Glomerular visceral epithelial cell (primary cell): ENCODE measurements around the gene KATNB1.

Experiments used
- DNase-seq: peaks from one replicate; pipeline ENCODE4 v3.0.0-alpha.2; 2016; ENCODE audit errors: extremely low spot score

KATNB1 gene

GRCh38 chr16:57756424-57757325, 21.1 kb downstream of the KATNB1 start:
- no peak for DNase-seq

GRCh38 chr16:57757326-57757786, 21.8 kb downstream of the KATNB1 start:
- peak; percentile 79 for DNase-seq

- no peak for DNase-seq
Measured at GRCh38 chr16:57757883-57758282, 22.3 kb downstream of the KATNB1 start.

GRCh38 chr16:57758331-57759117, 23.0 kb downstream of the KATNB1 start:
- DNase-seq = no peak

DNA sequence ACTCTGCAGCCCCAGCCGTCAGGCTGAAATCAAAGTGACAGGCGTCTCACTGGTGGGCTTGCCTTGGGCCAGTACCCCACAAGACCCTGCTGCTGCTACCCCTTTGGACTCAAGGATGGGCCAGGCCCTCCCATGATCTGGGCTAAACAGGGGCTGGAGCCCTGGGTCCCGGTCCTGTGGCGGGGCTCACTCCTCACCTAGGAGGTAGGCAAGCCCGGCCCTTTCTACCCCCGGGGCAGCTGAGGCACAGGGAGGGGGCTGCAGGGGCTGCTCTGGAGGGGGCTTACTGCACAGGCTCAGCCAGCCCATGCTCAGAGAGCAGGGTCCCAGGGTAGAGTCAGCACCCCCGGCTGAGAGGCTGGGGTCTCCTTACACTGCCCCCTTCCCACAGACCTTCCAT, 23.6 kb downstream of the KATNB1 start:
- no peak for DNase-seq

DNA sequence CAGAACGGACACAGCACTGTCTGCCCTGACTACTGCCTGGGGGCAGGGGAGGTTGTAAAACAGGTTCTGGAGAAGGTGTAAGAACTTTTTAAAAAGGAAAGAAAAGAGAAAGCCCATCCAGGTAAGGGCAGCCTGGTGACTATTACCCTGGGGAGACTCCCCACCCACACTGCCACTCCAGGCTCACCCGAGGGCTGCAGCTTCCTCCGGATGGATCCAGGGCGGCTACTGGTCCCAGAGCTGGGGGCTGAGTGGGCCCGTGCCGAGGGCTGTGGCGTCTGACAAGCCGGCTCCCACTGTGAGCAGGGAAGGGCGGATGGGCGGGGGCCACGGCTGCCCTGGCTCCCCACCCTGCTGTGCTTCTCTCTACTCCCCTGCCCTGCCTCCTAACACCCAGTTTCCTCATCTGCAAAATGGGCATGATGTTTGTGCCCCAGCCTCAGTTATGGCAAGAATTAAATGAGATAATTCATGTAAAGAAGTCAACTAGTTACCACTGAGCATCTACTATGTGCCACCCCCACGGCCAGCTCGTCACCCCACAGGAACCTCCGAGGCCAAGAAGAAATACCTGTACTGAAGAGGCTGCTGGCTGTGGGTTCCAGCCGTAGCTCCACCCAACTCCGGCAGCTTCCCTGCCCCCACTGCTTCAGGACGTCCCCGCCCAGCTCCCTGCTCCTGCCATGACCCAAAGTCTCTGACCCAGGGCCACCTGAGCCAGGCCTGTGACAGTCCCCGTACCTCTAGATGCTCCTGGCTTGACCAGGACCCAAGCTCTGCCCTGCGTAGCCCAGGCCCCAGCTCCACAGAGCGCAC, 24.2 kb downstream of the KATNB1 start:
- no peak for DNase-seq

DNA sequence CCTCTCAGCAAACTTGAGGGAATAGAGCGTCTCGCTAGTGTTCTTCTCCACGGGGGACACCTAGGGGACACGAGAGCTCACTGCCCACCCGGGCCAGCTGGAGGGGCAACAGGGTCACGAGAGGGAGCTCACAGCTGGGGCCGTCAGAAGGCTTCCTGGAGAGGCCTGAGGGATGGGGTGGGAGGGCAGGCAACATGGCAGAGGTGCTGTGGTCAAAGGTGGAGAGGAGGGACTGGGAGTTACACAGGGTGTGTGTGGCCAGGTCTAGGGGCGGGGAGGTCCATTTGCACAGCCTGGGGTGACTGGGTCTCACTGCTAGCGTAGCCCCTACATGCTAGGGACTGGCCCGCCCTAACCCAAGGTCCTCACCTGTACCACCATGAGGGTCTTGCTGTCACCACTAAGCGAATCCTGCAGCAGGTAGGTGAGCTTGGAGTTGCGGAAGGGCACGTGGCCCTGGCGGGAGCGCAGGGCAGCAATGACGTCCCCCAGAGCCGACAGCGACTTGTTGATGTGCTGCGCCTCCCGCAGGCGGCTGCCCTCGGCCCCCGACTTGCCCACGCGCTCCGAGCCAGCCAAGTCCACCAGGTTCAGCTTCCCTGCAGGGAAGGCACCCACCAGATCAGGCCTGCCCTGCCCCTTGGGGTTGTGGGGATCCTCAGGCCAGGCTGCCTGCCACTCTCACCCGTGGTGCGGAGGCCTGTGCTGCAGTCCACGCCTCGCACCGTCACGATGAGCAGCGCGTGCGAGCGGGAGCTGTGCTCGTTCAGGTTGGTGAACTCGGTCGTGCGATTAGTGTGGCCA, 25.0 kb downstream of the KATNB1 start:
- no peak for DNase-seq

DNA sequence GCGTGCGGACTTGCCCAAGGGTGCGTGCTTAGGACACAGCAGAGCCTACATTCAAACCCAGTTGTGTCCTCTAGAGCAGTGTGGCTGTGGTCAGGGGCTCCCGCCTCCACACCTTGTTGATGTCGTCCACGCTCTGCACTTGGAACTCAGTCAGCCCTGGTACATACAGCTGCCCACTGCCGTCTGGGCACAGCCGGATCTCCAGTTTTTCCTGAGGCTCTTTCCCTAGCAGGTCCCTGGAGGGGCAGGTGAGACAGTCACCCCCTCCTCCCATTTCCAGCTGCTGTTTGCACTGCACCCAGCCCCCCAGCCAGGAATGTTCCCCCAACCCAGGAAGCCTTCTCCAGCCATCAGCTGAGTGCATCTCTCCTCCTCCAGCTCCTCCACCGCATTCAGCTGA, 25.7 kb downstream of the KATNB1 start:
- DNase-seq = no peak

DNA sequence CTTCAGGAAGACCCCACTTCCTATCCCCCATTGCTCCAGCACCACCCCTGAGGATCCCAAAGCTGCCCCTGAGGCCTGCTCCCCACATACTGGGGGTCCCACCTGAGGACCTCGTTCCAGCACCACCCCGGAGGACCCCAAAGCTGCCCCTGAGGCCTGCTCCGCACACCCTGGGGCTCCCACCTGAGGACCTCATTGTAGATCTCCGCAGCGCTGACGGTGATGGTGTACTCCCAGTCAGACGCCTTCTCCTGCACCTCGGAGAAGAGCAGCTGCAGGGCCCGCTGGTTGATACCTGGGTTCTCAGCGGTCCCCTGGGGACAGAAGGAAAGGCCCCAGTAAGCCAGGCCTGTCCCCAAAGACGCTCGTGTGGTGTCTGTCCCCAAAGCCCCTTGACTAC, 26.4 kb downstream of the KATNB1 start:
- no peak for DNase-seq

- no peak for DNase-seq
Measured at GRCh38 chr16:57762365-57763040, 26.9 kb downstream of the KATNB1 start.

DNA sequence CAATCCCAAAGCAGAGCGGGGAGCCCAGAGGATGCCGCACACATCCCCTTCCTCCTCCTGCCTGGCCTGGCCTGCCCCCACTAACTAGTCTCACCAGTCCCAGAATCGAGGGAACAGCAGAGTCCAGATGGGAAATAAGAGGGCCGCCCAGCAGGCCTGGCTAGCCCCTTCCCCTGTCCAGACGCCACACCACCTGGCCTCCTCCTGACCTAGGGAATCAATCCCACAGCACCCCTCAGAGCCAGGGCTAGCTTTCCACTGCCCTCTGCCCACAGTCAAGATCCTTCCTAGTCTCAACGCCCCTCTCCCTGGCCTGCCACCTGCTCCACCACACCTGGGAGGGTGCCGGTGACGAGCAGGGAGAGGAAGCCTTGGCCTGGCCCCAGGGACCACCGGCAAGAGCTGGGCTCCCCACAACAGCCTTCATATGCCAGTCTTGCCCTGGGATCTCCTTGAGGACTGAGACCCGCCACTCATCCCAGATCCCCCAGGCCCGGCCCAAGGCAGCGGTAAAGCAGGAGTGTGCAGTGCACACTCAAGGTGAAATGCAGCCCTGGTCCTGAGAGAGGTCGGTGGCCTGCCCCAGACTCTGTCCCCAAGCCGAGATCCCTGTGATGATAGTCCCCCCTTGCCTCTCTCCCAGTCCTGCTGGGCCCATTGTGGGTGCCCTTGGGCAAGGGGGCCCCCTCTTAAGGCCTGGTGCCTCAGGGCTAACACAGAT, 27.9 kb downstream of the KATNB1 start:
- no peak for DNase-seq

GRCh38 chr16:57764006-57764340, 28.4 kb downstream of the KATNB1 start:
- DNase-seq = no peak

- peak; percentile 89 for DNase-seq
Measured at GRCh38 chr16:57764341-57765159, 29.0 kb downstream of the KATNB1 start.

- no peak for DNase-seq
Measured at GRCh38 chr16:57765160-57765728, 29.7 kb downstream of the KATNB1 start.

- no peak for DNase-seq
Measured at GRCh38 chr16:57766714-57767348, 31.3 kb downstream of the KATNB1 start.

- DNase-seq = no peak
Measured at GRCh38 chr16:57769541-57770145, 34.1 kb downstream of the KATNB1 start.

- DNase-seq = no peak
Measured at GRCh38 chr16:57770361-57770760, 34.8 kb downstream of the KATNB1 start.
